ENCODE measurements around the gene DPY19L3.

The DPY19L3 gene

GRCh38 chr19:32532233-32532632 lies 126.7 kb downstream of the DPY19L3 start:
- no peak for DNase-seq
